Activated naive CD4-positive, alpha-beta T cell treated with Interleukin-2 at 50 U/mL for 16 hours (primary cell): ENCODE results near the gene GTSF1L.
A peak's percentile ranks its signal among the peaks of the same experiment; 100 is the strongest.

Source experiments
- DNase-seq: peaks from one replicate; pipeline ENCODE4 v3.0.0-alpha.2; 2020

The GTSF1L gene

DNA sequence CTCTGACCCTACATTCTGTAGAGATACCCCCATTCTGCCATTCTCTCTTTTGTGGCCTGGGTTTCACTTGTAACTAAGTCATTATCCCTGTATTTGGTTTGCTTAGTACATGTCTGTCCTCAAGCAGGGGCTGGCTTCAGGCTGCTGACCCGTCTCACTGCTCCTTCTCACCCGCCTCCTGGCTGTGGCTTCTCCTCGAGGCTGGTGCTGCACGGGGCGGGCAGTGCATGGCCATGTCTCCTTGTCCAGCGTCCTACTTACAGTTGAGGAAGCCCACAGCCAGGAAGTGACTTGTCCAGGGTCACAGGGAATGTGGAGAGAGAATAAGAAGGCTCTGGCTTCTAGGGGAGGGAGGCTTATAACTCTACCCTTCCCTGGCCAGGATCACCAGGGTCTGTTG is 11.3 kb downstream of the GTSF1L start:
- DNase-seq, result no peak

DNA sequence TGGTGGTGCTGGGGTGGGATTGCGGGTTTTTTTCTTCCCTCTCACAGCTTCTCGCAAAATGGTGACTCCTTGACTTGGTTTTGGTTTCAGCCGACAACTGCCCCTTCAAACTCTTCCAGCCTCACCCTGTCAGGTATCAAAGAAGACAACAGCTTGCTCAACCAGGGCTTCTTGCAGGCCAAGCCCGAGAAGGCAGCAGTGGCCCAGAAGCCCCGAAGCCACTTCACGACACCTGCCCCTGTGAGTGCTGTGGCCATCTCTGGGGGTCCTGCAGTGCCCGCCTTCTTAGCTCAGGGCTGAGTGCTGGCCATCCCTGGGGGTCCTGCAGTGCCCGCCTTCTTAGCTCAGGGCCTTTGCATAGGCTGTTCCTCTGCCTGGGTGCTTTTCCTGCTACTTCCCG is 11.8 kb downstream of the GTSF1L start:
- no peak for DNase-seq

GRCh38 chr20:43711098-43711654 is 15.6 kb downstream of the GTSF1L start:
- DNase-seq, result no peak

DNA sequence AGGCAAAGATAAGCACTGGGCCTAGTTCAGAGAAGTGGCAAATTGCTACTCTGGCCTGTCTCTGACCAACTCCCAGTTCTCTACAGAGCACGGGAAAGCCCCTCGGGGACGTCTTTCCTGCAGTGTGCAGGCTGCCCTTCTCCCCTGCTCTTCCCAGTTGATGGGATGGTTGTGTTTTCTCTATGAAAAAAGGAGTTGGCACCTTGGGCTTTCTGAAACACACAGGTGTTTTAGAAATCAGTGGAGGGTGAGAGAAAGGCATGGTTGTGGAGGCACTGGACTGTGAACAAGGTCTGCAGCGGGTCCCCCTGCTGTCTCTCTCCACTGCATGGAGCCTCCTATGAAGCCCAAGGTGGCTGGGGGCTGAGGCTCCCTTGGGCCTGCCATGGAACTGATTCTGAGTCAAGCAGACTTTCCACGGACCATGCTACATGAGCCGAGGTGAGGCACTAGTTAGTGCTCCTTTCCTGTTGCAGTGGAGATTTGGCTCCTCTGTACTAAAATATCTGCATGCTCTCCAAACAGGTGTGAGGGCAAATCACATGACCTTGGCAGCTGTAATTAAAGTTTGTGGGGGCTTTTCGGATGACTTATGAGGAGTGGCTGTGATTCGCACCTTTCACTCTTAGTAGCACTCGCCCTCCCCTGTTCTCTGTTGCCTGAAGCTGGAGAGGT is 16.3 kb downstream of the GTSF1L start:
- DNase-seq, result no peak

GRCh38 chr20:43702502-43702901 is 24.3 kb downstream of the GTSF1L start:
- DNase-seq, result no peak

GRCh38 chr20:43700627-43701026 is 26.2 kb downstream of the GTSF1L start:
- DNase-seq, result no peak

DNA sequence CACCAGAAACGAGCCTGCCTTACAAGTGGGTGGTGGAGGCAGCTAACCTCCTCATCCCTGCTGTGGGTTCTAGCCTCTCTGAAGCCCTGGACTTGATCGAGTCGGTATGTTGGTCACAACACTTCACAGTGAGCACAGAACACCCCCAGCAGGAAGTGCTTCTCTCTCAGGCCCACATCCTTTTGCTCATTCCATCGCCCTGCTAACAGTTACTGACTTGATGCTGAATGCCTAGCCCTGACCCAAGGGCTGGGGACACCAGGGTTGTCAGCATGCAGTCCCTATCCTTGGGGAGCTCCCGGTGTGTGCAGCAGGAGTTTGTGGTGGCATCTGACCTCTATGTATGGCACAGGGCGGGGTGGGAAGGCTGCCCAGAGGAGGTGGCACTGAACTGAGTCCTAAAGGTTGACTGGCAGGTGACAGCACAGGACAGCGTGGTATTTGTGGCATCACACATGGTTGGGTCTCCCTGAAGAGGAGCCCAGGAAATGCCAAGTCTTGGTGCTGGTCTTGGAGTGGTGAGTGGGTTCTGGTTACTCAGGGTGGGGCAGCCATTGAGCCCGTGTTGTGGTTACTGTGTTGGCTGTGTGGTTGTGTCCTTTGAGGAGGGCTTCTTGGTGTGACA is 26.7 kb downstream of the GTSF1L start:
- no peak for DNase-seq

- DNase-seq, result no peak
These were observed 31.2 kb downstream of the GTSF1L start for GRCh38 chr20:43695571-43695970.

- DNase-seq, result no peak
These were observed 32.0 kb downstream of the GTSF1L start for GRCh38 chr20:43694763-43695162.

DNA sequence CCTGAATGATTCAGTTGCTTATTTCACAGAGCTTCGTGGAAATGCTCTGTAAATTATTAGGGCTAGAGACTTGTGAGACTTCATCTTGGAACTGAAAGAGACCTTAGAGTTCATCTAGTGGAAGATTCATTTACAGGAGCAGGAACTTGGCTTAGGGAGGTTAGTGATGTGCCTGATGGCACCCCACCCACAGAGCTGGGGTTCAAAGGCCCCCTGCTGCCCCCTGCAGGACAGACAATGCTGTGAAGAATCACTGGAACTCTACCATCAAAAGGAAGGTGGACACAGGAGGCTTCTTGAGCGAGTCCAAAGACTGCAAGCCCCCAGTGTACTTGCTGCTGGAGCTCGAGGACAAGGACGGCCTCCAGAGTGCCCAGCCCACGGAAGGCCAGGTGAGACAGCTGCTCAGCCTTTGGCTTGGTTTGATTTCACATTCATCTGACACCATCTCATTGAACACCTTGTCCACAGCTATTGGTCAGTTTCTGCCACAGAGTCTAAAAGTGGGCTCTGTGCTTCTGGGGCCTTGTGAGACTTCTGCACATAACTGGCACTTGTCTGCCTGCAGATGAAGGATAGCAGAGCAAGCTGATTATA is 34.8 kb downstream of the GTSF1L start:
- peak; percentile 55 for DNase-seq

DNA sequence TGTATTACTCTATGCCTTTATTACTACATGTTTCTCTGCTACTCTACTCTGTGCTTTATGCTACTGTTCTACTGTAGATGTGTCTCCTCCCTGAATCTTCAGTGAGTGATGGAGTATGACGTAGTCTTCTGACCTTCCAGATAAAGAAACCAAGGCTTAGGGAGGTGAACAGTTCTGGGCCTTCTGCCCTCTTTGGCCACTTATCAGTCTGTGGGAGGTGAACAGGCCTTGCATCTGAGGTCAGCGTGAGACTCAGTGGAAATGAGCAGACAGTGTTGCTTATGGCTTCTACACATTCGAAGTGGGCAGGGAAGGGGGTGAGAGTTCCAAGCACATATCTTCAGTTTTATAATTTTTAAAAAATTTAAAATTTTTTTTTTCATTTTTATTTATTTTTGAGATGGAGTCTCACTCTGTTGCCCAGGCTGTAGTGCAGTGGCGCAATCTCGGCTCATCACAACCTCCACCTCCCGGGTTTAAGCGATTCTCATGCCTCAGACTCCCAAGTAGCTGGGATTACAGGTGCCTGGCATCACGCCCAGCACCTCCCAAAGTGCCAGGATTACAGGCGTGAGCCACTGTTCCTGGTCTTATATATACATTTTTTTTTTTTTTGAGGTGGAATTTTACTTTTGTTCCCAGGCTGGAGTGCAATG is 35.7 kb downstream of the GTSF1L start:
- no peak for DNase-seq

DNA sequence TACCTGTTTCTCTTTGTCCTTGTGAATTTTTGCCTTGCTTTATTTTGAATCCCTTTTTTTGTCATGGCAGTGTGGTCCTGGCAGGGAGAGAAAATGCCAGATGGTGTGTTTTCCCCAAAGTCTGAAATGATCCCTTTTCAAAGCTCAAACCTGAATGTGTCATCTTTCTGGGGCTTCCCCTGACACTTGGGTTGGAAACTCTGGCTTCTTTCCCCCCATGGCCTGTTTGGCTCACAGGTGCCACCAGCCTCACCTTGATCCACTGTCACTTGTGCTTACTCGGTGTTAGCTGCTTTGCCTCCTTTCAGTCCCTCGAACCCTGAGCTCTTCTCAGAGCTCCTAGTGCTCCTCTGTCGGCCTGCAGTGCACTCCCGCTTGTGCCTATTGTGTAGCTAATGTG is 37.6 kb downstream of the GTSF1L start:
- no peak for DNase-seq

DNA sequence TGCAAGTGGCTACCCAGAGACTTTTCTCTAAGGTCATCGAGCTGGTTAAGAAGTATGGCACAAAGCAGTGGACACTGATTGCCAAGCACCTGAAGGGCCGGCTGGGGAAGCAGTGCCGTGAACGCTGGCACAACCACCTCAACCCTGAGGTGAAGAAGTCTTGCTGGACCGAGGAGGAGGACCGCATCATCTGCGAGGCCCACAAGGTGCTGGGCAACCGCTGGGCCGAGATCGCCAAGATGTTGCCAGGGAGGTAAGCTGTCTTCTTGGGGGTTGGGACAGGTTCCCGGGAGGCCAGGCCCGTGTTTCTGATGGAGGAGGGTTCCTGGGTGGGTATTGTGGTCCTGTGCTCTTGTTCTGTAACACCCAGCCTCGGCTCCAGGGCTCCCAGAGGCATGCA is 40.0 kb downstream of the GTSF1L start:
- DNase-seq, result no peak

GRCh38 chr20:43682446-43682845 is 44.4 kb downstream of the GTSF1L start:
- no peak for DNase-seq

DNA sequence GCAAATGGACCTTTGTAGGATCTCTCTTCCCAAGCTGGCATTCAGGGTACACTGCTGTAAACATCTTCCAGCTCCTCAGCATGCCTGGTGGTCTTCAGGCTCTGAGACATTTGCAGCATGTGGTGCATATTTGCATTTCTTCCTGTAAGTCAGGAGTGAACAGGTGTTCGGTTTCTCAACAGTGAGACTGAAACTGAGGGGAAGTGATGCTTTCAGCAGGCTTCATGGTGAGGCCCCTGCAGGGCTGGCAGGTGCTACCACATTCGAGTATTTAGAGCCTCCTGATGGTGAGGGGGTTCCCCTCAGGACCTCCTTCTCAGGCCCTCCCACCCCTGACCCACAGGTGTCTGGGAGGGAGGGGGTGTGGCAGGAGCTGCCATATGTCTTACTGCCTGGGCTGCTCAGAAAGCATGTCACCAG is 44.8 kb downstream of the GTSF1L start:
- DNase-seq, result no peak

GRCh38 chr20:43681468-43681942 is 45.3 kb downstream of the GTSF1L start:
- DNase-seq, result no peak

GRCh38 chr20:43680981-43681380 is 45.8 kb downstream of the GTSF1L start:
- DNase-seq, result no peak

DNA sequence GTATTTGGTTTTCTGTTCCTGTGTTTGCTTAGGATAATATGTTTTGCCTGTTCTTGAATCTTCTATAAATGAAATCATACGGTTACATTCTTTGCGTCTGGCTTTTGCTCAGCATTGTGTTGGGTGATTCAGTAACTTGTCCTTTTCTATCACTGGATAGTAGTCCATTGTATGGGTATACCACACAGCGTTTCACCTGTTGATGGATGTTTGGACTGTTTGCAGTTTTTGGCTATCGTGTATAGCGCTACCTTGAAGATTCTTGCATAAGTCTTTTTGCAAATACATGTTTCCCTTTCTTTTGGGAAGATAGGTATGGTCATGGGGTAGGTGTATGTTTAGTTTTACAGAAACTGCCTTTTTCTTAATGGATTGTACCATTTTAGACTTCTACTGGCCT is 50.4 kb downstream of the GTSF1L start:
- no peak for DNase-seq
